K562 (cell line): ENCODE data around the gene ADAM19.

Experiments used
- ELF4 ChIP-seq: fragments of 450-650 bp; formaldehyde crosslinking; IDR thresholded peaks from 2 replicates; pipeline ENCODE4 v1.4.0; 2022; ENCODE audit warnings: missing genetic modification characterization
- EZH2 ChIP-seq: IDR thresholded peaks from 2 replicates; pipeline ENCODE4 v1.6.1; 2012; ENCODE audit warnings: low read depth, mild to moderate bottlenecking, inconsistent platforms, low read length, borderline replicate concordance
- RBM39 ChIP-seq: fragments of 200-400 bp; formaldehyde crosslinking; optimal IDR thresholded peaks from 2 replicates; pipeline ENCODE3; 2018; ENCODE audit warnings: low read depth, low read length
- SETDB1 ChIP-seq: IDR thresholded peaks from one replicate; pipeline ENCODE4 v1.6.1; 2012; ENCODE audit warnings: low read length, control low read depth, inconsistent platforms
- SP1 ChIP-seq: sonication (generic); formaldehyde crosslinking; IDR thresholded peaks from 2 replicates; pipeline ENCODE4 v1.8.1; 2022; ENCODE audit warnings: mild to moderate bottlenecking, missing genetic modification reagents
- TF ChIP-seq, protein P1 (sequence below): sonication (generic); formaldehyde crosslinking; IDR thresholded peaks from 2 replicates; pipeline ENCODE4 v1.5.0; 2020; ENCODE audit warnings: missing genetic modification reagents

DNA sequence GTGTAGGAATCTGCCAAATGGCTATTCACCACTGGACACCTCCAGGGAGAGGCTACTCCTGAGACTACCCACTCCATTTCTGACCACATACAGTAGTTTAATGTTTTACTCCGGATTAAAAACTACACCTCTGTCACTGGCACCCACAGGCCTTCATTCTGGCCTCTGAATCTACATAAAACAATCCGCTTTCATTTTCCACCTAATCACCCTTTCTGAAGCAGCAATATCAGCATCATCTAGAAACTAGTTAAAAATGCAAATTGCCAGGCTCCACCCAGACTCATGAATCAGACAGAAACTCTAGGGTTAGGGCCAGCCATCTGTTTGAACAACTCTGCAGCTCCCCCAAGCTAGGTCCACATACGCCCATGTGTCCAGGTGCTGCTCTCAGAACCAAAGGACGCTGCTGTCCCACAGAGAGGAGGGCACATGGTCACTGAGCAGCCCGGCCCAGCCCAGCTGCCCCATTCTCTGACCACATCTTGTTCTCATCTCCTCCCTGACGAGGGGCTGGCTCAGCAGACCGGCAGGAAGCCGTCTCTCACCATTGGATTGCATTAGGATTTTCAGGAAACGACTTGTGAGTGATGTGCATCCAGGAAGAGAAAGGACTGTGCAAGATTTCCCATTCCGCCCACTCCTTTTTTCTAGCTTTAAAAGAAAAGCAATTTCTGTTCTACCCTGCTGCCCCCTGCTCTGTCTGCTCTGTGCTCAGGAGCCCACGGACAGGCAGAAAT lies 34.7 kb downstream of the ADAM19 start:
- TF ChIP-seq SP1 (CRISPR knock-in tag), result no peak
- TF ChIP-seq, protein P1, sequence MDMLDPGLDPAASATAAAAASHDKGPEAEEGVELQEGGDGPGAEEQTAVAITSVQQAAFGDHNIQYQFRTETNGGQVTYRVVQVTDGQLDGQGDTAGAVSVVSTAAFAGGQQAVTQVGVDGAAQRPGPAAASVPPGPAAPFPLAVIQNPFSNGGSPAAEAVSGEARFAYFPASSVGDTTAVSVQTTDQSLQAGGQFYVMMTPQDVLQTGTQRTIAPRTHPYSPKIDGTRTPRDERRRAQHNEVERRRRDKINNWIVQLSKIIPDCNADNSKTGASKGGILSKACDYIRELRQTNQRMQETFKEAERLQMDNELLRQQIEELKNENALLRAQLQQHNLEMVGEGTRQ (CRISPR knock-in tag), result no peak
- no peak for TF ChIP-seq ELF4 (CRISPR knock-in tag)
- TF ChIP-seq SETDB1, result no peak
- no peak for TF ChIP-seq EZH2
- no peak for TF ChIP-seq RBM39
